ENCODE results near the gene COX4I1.

Gene COX4I1

GRCh38 chr16:85767531-85767930, 32.0 kb upstream of the COX4I1 start:
- DNase-seq (ENCODE audit: low read depth), result peak; percentile 82

DNA sequence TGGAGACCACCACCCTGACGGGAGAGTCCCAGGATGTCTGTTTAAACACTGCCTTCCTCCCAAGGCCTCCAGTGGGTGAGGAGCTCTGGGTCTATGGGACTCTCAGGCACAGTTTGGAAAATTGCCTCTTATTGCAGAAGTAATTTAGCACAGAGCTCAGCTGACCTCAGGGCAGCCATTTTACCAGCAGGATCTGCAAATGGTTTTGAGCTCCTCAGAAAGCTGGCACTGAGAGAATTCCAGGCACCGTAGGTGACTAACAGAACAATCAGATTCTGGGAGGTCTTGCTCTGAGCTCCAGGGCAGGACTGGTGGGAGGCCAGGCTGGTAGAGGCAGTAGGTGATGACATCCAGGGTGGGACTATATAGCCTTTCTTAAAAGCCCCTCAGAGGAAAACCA, 31.3 kb upstream of the COX4I1 start:
- no peak for DNase-seq (ENCODE audit: low read depth)

DNA sequence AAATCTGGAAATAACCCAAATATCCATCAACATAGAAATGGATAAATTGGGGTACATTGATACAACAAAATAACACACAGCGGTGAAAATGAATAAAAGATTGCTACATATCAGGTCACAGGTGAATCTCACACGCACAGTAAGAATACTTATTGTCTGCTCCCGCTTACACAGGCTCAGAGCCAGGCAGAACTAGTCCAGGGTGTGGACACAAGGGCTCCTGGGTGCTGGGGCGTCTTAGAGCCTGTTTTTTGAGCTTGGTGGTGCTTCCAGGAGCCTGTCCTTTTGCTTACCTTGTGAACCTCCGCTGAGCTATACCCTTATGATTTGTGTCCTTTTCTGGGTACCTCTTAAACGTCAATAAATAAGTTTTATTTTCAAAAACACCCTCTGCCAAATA, 28.8 kb upstream of the COX4I1 start:
- DNase-seq (ENCODE audit: low read depth), result no peak

DNA sequence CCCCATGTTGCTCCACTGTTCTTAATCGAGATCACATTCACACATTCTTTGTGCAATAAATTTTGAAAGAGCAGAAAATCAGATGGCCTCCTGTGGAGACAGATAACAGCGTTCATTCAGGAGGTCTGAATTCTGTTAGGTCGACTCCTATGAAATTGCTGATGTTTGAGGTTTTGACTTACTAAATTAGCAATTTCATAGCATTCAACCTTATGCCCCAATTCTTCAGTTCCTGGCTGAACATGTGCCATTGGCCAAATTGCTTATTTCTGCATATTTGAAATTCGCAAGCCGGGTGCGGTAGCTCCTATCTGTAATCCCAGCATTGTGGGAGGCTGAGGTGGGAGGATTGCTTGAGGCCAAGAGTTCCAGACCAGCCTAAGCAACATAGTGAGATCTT, 26.5 kb upstream of the COX4I1 start:
- DNase-seq (ENCODE audit: low read depth), result no peak

GRCh38 chr16:85774136-85774535, 25.4 kb upstream of the COX4I1 start:
- no peak for DNase-seq (ENCODE audit: low read depth)

DNA sequence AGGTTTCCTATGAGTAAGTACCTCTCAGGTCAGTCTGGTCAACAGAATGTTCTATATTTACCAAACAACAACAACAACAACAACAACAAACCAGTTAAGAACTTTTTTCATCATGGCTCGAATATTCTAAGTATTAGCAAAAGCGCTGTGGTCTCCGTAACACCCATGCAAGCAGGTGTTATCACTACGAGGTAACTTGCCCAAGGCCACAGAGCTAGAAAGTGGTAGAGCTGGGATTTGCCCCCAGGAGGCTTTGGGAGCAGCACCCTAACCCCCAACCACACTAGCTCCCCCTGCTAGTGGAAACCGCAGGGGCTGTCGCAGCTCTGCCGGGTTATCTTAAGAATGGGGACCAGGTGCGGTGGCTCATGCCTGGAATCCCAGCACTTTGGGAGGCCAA, 24.7 kb upstream of the COX4I1 start:
- DNase-seq (ENCODE audit: low read depth), result no peak

- no peak for DNase-seq (ENCODE audit: low read depth)
These were observed 21.7 kb upstream of the COX4I1 start for GRCh38 chr16:85777583-85778310.

DNA sequence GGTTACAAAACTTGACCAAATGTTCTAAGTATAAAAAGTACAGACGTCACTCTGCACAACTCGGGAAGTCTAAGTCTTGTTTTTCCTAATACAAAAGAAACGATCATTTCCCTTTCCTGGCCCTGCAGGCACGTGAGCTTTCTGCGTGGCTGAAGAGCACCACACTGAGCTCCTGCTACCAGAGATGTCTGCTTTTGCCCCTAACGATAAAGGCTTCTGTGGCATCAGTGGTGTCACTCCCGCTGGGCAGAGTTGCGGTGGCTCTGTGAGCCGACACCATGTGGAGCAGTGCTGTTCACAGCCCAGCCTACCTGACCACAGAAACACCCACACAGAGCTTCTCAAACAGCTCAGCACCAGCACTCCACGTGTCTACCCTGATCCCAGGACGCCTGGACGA, 20.6 kb upstream of the COX4I1 start:
- DNase-seq (ENCODE audit: low read depth), result no peak

- DNase-seq (ENCODE audit: low read depth), result no peak
These were observed 19.2 kb upstream of the COX4I1 start for GRCh38 chr16:85780281-85780680.

DNA sequence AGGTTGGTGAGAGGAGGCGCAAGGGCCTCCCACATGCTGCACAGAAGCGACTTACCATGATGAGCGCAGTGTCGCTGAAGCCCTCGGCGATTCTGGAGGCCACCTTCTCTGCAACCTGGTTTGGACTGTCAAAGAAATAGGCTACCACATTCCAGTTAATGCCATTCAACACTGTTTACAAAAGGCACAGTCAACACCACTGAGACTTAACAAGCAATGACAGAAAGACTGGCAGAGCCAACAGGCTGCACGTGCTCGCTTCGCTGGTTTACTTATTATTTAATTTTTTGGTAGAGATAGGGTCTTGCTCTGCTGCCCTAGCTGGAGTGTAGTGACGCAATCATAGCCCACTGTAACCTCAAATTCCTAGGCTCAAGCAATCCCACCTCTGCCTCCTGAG, 18.3 kb upstream of the COX4I1 start:
- DNase-seq (ENCODE audit: low read depth), result no peak

- DNase-seq (ENCODE audit: low read depth), result peak; percentile 55
These were observed 17.7 kb upstream of the COX4I1 start for GRCh38 chr16:85781695-85782370.

DNA sequence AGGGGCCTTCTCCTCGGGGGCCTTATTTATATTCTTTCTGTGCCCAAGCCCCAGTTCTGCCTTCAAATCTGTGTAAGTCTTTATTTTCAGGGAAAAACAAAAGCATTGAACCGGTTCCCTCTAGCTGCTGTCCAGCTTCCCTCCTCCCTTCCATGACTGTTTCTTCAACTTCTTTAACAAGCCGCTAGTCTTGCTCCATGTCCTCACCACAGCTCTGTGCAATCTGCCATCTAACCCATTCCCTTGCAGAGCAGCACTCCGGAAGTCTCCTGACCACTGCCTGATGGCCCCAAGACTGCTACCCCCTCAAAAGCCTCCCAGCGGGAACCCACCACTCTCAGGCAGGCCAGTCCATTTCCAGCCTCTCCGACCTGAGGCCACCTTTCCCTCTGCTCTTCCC, 17.0 kb upstream of the COX4I1 start:
- DNase-seq (ENCODE audit: low read depth), result no peak

- DNase-seq (ENCODE audit: low read depth), result no peak
These were observed 16.1 kb upstream of the COX4I1 start for GRCh38 chr16:85783441-85783840.

GRCh38 chr16:85784813-85785212, 14.7 kb upstream of the COX4I1 start:
- no peak for DNase-seq (ENCODE audit: low read depth)

DNA sequence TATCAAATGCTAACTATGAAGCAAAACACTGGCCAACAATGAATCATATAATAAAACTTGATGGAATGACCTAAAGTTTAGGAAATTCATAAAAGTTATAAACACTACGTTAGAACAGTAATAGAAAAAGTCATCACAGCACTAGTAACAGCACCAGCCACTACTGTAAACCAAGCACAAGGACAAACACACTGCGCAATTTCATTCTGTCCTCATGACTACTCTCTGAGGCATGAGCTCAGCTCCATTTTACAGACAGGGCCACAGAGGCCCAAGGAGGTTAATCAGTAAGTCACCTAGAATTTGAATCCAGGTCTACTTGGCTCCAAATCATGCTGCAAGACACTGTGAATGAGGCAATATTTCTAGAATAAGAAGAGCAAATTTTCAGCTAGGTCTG, 13.6 kb upstream of the COX4I1 start:
- no peak for DNase-seq (ENCODE audit: low read depth)

DNA sequence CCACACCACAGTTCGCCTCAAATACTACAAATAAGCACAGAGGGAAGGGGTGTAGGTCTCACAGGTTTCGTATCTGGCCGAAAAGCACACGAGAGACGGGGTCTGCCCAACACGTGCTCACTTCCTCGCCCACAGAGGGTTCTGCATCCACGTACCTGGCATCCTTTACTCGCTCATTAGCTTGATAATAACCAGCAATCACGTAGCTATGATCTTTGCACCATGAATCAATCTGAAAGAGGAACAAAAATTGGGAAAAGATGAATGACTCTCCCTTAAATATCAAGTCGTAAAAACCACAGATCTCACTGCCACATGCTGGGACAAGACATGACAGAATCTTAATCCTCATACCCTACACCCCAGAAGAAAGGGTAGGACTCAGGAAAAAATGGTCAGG, 10.7 kb upstream of the COX4I1 start:
- DNase-seq (ENCODE audit: low read depth), result no peak

GRCh38 chr16:85789773-85790172, 9.7 kb upstream of the COX4I1 start:
- no peak for DNase-seq (ENCODE audit: low read depth)

DNA sequence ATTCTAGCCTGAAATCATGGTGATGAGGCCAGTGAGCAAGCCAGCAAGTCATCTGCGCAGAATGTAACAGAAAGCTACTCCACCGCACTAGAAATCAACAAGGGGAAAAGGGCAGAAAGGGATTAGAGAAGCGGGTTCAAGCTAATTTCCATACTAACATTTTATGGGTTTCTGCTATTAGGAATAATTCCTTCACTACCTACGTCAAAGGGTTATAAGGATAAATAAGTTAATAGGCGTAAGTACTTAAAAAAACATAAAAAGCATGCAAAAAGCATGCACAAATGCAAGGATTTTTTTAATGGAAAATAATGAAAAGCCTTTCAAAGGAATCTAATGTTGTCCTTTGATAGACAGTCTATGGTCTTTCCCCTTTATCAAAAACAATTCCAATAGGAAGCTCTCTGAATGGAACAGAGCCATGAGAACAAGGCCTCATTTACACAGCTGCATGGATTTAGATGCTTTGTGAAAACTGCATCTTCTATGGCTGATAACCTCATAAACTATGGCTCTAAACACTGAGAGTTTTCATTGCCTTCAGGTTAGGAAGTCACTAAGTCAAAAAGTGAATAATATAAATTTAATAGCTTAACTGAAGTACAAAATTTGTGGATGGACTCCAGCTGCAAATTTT, 5.7 kb upstream of the COX4I1 start:
- DNase-seq (ENCODE audit: low read depth), result no peak

GRCh38 chr16:85794696-85795095, 4.8 kb upstream of the COX4I1 start:
- DNase-seq (ENCODE audit: low read depth), result no peak

GRCh38 chr16:85796152-85796551, 3.3 kb upstream of the COX4I1 start:
- DNase-seq (ENCODE audit: low read depth), result no peak

GRCh38 chr16:85796599-85796998, 2.9 kb upstream of the COX4I1 start:
- no peak for DNase-seq (ENCODE audit: low read depth)

DNA sequence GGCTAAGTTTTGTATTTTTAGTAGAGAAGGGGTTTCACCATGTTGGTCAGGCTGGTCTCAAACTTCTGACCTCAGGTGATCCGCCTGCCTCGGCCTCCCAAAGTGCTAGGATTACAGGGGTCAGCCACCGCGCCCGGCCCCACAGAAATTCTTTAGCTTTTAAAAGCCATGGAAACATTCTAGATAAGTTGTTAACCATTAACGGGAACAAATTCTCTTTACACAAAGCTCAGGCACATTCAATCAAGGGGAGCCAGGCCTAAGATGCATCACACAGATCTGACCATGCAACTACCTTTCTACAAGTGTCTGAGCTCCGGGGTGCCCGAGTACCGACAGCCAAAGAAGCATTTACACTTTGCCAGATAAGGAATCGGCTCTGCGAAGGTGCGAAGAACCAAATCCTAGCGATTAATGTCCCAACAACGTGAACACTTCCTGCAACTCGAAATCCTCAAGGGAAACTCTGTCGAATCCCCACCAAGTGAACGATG, 1.2 kb upstream of the COX4I1 start:
- no peak for DNase-seq (ENCODE audit: low read depth)

- no peak for DNase-seq (ENCODE audit: low read depth)
These were observed 496 bp upstream of the COX4I1 start for GRCh38 chr16:85798901-85799496.

Data from GM04503 (cell line).